MCF 10A (cell line): ENCODE data around the gene LINGO3. TPM values are rescaled to one million over a fixed set of nuclear protein-coding genes. Genes with fewer than 3 reads are reported as not detected.

Source experiments
- BruUV-seq: library from RNA; stranded (reverse); fragments of 400-500 nt; replicated peaks from 2 replicates; lab custom pipeline; 2021; lab: Mats Ljungman, UMichigan
- CTCF ChIA-PET: fragments of 300-600 bp; sonication (Branson Sonifier 250); formaldehyde crosslinking; extraction: SDS; loops from one replicate; lab custom pipeline; 2021; ENCODE audit warnings: antibody characterized with exemption, inconsistent platforms; lab: Yijun Ruan, JAX
- POLR2A ChIA-PET: fragments of 300-600, 350-650 bp; sonication (Branson Sonifier 250); formaldehyde crosslinking; extraction: SDS; loops from one replicate; lab custom pipeline; 2020; ENCODE audit warnings: antibody characterized with exemption, inconsistent platforms; lab: Yijun Ruan, JAX
- DNase-seq: peaks from one replicate; pipeline ENCODE4 v3.0.0-alpha.2; 2018; ENCODE audit not compliant: unreplicated experiment
- H3K27ac Mint-ChIP-seq: one replicate; pipeline ENCODE4 v1.8.0; 2022; ENCODE audit warnings: mild to moderate bottlenecking, low read depth, mixed read lengths; ENCODE audit not compliant: unreplicated experiment
- H3K27me3 Mint-ChIP-seq: one replicate; pipeline ENCODE4 v1.8.0; 2022; ENCODE audit warnings: mixed read lengths; ENCODE audit not compliant: insufficient read depth, unreplicated experiment
- H3K36me3 Mint-ChIP-seq: one replicate; pipeline ENCODE4 v1.8.0; 2022; ENCODE audit warnings: mild to moderate bottlenecking, moderate library complexity, mixed read lengths; ENCODE audit not compliant: insufficient read depth, unreplicated experiment
- H3K4me1 Mint-ChIP-seq: one replicate; pipeline ENCODE4 v1.8.0; 2022; ENCODE audit warnings: mixed read lengths; ENCODE audit not compliant: insufficient read depth, unreplicated experiment
- H3K4me3 Mint-ChIP-seq: one replicate; pipeline ENCODE4 v1.8.0; 2022; ENCODE audit warnings: mild to moderate bottlenecking, moderate library complexity, mixed read lengths; ENCODE audit not compliant: unreplicated experiment
- H3K9me3 Mint-ChIP-seq: one replicate; pipeline ENCODE4 v1.8.0; 2022; ENCODE audit warnings: mixed read lengths; ENCODE audit not compliant: unreplicated experiment
- intact Hi-C: fragments of 100-400 bp; cut with micrococcal nuclease; formaldehyde crosslinking; loops from 2 replicates; pipeline ENCODE4 v1.14.1; 2022
- total RNA-seq: library from RNA; stranded (reverse); gene quantifications from 2 replicates; pipeline ENCODE4 v1.2.3, GENCODE V29; 2022
- TF ChIP-seq, protein P1 (sequence below): fragments of 200-600 bp; IDR thresholded peaks from one replicate; pipeline ENCODE4 v1.8.0; 2022; ENCODE audit warnings: antibody characterized with exemption, mild to moderate bottlenecking; ENCODE audit not compliant: unreplicated experiment

LINGO3 gene
- total RNA-seq, 1 experiment from 2014 or later = not detected

GRCh38 chr19:2320939-2321338 is 13.0 kb upstream of the LINGO3 start:
- no peak for DNase-seq
- TF ChIP-seq, protein P1, sequence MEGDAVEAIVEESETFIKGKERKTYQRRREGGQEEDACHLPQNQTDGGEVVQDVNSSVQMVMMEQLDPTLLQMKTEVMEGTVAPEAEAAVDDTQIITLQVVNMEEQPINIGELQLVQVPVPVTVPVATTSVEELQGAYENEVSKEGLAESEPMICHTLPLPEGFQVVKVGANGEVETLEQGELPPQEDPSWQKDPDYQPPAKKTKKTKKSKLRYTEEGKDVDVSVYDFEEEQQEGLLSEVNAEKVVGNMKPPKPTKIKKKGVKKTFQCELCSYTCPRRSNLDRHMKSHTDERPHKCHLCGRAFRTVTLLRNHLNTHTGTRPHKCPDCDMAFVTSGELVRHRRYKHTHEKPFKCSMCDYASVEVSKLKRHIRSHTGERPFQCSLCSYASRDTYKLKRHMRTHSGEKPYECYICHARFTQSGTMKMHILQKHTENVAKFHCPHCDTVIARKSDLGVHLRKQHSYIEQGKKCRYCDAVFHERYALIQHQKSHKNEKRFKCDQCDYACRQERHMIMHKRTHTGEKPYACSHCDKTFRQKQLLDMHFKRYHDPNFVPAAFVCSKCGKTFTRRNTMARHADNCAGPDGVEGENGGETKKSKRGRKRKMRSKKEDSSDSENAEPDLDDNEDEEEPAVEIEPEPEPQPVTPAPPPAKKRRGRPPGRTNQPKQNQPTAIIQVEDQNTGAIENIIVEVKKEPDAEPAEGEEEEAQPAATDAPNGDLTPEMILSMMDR = no peak
- intact Hi-C loops = no loop called here
- Mint-ChIP-seq H3K9me3 (no peaks in the 10 kb centered on the region), H3K27me3 (no peaks in the 10 kb centered on the region), H3K4me3 (no peak overlapping the region), H3K36me3 (peaks cover 26% of the 10 kb centered on the region), H3K4me1 (peaks cover 4% of the 10 kb centered on the region), H3K27ac (no peak overlapping the region)
- BruUV-seq = no TSS peak
- ChIA-PET POLR2A (interaction anchor here (0.7 kb wide), 1 partner anchor 252 kb away, joined by 5 read pairs; no protein-coding TSS in a partner anchor), CTCF (no interaction called here)

- TF ChIP-seq, protein P1 = no peak
- intact Hi-C loops = no loop called here
- DNase-seq = peak; percentile 44
- H3K4me1 Mint-ChIP-seq = no peaks in the 10 kb centered on the region
- H3K4me3 Mint-ChIP-seq = no peak overlapping the region
- H3K36me3 Mint-ChIP-seq = peaks cover 20% of the 10 kb centered on the region
- no peaks in the 10 kb centered on the region for H3K27me3 Mint-ChIP-seq
- H3K9me3 Mint-ChIP-seq = peaks cover 5% of the 10 kb centered on the region
- H3K27ac Mint-ChIP-seq = no peak overlapping the region
- POLR2A ChIA-PET = no interaction called here
- CTCF ChIA-PET = no interaction called here
- BruUV-seq = no TSS peak
Observed at GRCh38 chr19:2320049-2320448, 12.1 kb upstream of the LINGO3 start.

GRCh38 chr19:2319551-2319950 is 11.6 kb upstream of the LINGO3 start:
- BruUV-seq = no TSS peak
- H3K4me3 Mint-ChIP-seq = no peak overlapping the region
- CTCF ChIA-PET = no interaction called here

GRCh38 chr19:2318923-2319322 is 11.0 kb upstream of the LINGO3 start:
- TF ChIP-seq, protein P1 = no peak
- H3K27ac Mint-ChIP-seq = no peak overlapping the region
- POLR2A ChIA-PET = no interaction called here
- DNase-seq = no peak
- H3K4me3 Mint-ChIP-seq = no peak overlapping the region
- intact Hi-C loops = loop anchor here (5.0 kb wide), 1 partner anchor 82 kb away; the partner anchor contains the start of genes PLEKHJ1 and SF3A2
- no peaks in the 10 kb centered on the region for H3K4me1 Mint-ChIP-seq
- CTCF ChIA-PET = no interaction called here
- H3K27me3 Mint-ChIP-seq = no peaks in the 10 kb centered on the region
- BruUV-seq = no TSS peak
- peaks cover 15% of the 10 kb centered on the region for H3K9me3 Mint-ChIP-seq
- peaks cover 12% of the 10 kb centered on the region for H3K36me3 Mint-ChIP-seq

More at GRCh38 chr19:2319551-2319950, 11.6 kb upstream of the LINGO3 start:
- intact Hi-C loops = loop anchor here (5.0 kb wide), 1 partner anchor 82 kb away; the partner anchor contains the start of genes PLEKHJ1 and SF3A2
- POLR2A ChIA-PET = no interaction called here
- DNase-seq = no peak
- TF ChIP-seq, protein P1 = no peak
- peaks cover 17% of the 10 kb centered on the region for H3K36me3 Mint-ChIP-seq
- H3K4me1 Mint-ChIP-seq = no peaks in the 10 kb centered on the region
- peaks cover 10% of the 10 kb centered on the region for H3K9me3 Mint-ChIP-seq
- no peaks in the 10 kb centered on the region for H3K27me3 Mint-ChIP-seq
- no peak overlapping the region for H3K27ac Mint-ChIP-seq
